DND-41 (cell line): ENCODE results near the gene STAC.

Source experiments
- EZH2 ChIP-seq: IDR thresholded peaks from 3 replicates; pipeline ENCODE4 v1.6.1; 2012; ENCODE audit warnings: borderline replicate concordance, low read depth, mild to moderate bottlenecking, moderate library complexity, low read length, inconsistent platforms; ENCODE audit not compliant: severe bottlenecking
- TF ChIP-seq, protein P1 (sequence below): IDR thresholded peaks from 2 replicates; pipeline ENCODE4 v1.5.1; 2012; ENCODE audit warnings: borderline replicate concordance, low read length, moderate library complexity, mild to moderate bottlenecking; ENCODE audit not compliant: poor library complexity, severe bottlenecking; ENCODE audit errors: extremely low read depth

DNA sequence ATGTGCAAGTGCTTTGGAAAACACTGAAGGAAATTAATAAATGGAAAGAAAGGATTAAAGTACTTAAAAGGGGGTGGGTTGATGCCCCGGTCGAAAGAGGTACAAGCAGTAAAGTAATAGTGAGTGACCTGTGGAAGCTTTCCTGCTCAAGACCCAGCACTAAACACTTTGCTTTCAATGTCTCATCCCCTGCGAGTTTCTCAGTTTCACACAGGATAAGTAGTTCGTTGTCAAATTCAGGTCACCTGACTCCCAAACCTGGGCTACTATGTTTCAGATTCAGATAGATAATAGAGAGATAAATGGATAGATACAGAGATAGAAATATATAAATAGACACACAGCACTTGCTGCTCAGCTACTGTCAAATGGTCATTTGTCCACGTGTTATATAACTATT is 19.6 kb downstream of the STAC start:
- TF ChIP-seq, protein P1, sequence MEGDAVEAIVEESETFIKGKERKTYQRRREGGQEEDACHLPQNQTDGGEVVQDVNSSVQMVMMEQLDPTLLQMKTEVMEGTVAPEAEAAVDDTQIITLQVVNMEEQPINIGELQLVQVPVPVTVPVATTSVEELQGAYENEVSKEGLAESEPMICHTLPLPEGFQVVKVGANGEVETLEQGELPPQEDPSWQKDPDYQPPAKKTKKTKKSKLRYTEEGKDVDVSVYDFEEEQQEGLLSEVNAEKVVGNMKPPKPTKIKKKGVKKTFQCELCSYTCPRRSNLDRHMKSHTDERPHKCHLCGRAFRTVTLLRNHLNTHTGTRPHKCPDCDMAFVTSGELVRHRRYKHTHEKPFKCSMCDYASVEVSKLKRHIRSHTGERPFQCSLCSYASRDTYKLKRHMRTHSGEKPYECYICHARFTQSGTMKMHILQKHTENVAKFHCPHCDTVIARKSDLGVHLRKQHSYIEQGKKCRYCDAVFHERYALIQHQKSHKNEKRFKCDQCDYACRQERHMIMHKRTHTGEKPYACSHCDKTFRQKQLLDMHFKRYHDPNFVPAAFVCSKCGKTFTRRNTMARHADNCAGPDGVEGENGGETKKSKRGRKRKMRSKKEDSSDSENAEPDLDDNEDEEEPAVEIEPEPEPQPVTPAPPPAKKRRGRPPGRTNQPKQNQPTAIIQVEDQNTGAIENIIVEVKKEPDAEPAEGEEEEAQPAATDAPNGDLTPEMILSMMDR: no peak
- no peak for TF ChIP-seq EZH2
